Activated naive CD4-positive, alpha-beta T cell treated with anti-CD3 and anti-CD28 coated beads, Interleukin-2, amount 50 U/mL, for 72 hours (primary cell): ENCODE data around the gene HBG2. TPM values are rescaled to one million over a fixed set of nuclear protein-coding genes. Genes with fewer than 3 reads are reported as not detected.
"Not testable (repeated sequence)": the region's sequence is repeated elsewhere in the genome, so short reads cannot be mapped to it uniquely, and the experiment has no call there.

ENCODE experiments used
- ATAC-seq, 2 donors: fragments of 150-1000 bp; cut with Tn5 transposase; 2 replicates each; pipeline ENCODE4 v1.10.0; 2021; ENCODE audit warnings: mild to moderate bottlenecking in 2 of 2, moderate library complexity in 2 of 2
- DNase-seq, 2 donors: peaks; one replicate each; pipeline ENCODE4 v3.0.0; 2021 to 2022; ENCODE audit warnings: low spot score in 2 of 2
- H3K27ac Mint-ChIP-seq, 2 donors: one replicate each; pipeline ENCODE4 v1.8.0; 2022; ENCODE audit warnings: mild to moderate bottlenecking in 2 of 2, mixed read lengths in 2 of 2
- H3K36me3 Mint-ChIP-seq, 2 donors: one replicate each; pipeline ENCODE4 v1.8.0; 2022; ENCODE audit warnings: mixed read lengths in 2 of 2
- H3K9me3 Mint-ChIP-seq, 2 donors: one replicate each; pipeline ENCODE4 v1.8.0; 2022; ENCODE audit warnings: mixed read lengths in 2 of 2
- total RNA-seq, 2 donors: library from RNA; stranded (reverse); gene quantifications; one replicate each; pipeline ENCODE4 v1.2.3, GENCODE V29; 2022

HBG2 gene
- under 1 TPM in 1 of 2 donors, not detected in 1; 0.41 TPM for total RNA-seq

DNA sequence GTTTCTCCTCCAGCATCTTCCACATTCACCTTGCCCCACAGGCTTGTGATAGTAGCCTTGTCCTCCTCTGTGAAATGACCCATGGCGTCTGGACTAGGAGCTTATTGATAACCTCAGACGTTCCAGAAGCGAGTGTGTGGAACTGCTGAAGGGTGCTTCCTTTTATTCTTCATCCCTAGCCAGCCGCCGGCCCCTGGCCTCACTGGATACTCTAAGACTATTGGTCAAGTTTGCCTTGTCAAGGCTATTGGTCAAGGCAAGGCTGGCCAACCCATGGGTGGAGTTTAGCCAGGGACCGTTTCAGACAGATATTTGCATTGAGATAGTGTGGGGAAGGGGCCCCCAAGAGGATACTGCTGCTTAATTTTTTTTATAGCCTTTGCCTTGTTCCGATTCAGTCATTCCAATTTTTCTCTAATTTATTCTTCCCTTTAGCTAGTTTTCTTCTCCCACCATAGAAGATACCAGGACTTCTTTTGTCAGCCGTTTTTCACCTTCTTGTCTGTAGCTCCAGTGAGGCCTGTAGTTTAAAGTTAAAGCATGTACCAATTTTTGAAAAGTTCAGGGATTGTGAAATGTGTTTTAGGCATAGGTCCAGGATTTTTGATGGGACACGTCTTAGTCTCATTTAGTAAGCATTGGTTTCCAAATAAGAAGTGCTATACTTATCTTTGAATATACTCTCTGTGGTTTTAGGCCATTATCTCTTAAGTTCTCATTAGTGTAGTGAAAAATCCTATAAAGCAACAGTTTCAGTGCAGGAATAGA lies at the start of gene HBG2:
HBG2 (minus strand) TSS at position 136 of the 768 bp plus-strand sequence; CDS start at position 83, 53 bp downstream.
- not testable (repeated sequence) for ATAC-seq, DNase-seq, H3K36me3 Mint-ChIP-seq, H3K9me3 Mint-ChIP-seq
- H3K27ac Mint-ChIP-seq, result peak within 1 kb of the TSS in 1 of 2 donors; percentile 25

DNA sequence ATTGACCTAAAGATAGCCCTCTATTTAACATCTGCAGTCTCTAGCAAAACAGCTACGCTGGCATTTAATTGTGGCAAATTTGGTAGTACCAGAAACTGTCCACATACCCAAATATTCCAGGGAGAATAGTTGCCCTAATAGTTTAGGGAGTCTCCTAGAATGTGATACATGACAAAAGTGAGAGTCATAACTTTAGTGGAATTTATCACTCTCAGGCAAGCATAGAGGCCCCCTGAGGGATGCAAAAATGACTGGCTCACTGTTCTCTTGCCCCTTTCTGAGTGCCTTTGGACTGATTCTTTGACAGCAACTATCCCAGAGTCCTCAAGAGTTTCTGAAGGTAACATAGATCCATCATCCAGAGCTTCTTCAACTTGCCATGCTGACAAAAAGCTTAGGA lies 49.5 kb upstream of the HBG2 start:
- ATAC-seq, result no peak
- Mint-ChIP-seq H3K9me3 (no peaks in the 10 kb centered on the region), H3K36me3 (no peaks in the 10 kb centered on the region), H3K27ac (no peak overlapping the region)
- DNase-seq, result no peak

- Mint-ChIP-seq H3K27ac (no peak overlapping the region), H3K9me3 (no peaks in the 10 kb centered on the region), H3K36me3 (no peaks in the 10 kb centered on the region)
- ATAC-seq (no peak), DNase-seq (no peak)
Measured at GRCh38 chr11:5303626-5304025, 49.0 kb upstream of the HBG2 start.

GRCh38 chr11:5301846-5302245 lies 47.3 kb upstream of the HBG2 start, which contains the start of gene OR51B4:
TSS of gene OR51B4 (minus strand) at chr11:5301946. CDS start at chr11:5301946, 0 bp downstream.
- H3K27ac Mint-ChIP-seq, result no peak within 1 kb of the TSS
- ATAC-seq (no peak), DNase-seq (no peak)
- H3K36me3 Mint-ChIP-seq, result no peaks in the 10 kb centered on the region
- H3K9me3 Mint-ChIP-seq, result no peaks in the 10 kb centered on the region

- Mint-ChIP-seq H3K36me3 (no peaks in the 10 kb centered on the region), H3K27ac (no peak overlapping the region), H3K9me3 (no peaks in the 10 kb centered on the region)
- DNase-seq, result no peak
- no peak for ATAC-seq
Measured at GRCh38 chr11:5300251-5300650, 45.7 kb upstream of the HBG2 start.

GRCh38 chr11:5298451-5298850 lies 43.9 kb upstream of the HBG2 start:
- no peak for ATAC-seq
- Mint-ChIP-seq H3K9me3 (no peaks in the 10 kb centered on the region), H3K36me3 (no peaks in the 10 kb centered on the region), H3K27ac (no peak overlapping the region)
- DNase-seq, result no peak

- H3K36me3 Mint-ChIP-seq, result no peaks in the 10 kb centered on the region
- H3K27ac Mint-ChIP-seq, result peak overlapping the region in 1 of 2 donors; percentile 31
Measured at GRCh38 chr11:5297721-5298323, 43.2 kb upstream of the HBG2 start.

GRCh38 chr11:5294342-5294995 lies 39.9 kb upstream of the HBG2 start:
- H3K36me3 Mint-ChIP-seq, H3K27ac Mint-ChIP-seq, DNase-seq, ATAC-seq, H3K9me3 Mint-ChIP-seq: not testable (repeated sequence)

More at GRCh38 chr11:5297721-5298323, 43.2 kb upstream of the HBG2 start:
- no peaks in the 10 kb centered on the region for H3K9me3 Mint-ChIP-seq
- DNase-seq, result no peak
- no peak for ATAC-seq

DNA sequence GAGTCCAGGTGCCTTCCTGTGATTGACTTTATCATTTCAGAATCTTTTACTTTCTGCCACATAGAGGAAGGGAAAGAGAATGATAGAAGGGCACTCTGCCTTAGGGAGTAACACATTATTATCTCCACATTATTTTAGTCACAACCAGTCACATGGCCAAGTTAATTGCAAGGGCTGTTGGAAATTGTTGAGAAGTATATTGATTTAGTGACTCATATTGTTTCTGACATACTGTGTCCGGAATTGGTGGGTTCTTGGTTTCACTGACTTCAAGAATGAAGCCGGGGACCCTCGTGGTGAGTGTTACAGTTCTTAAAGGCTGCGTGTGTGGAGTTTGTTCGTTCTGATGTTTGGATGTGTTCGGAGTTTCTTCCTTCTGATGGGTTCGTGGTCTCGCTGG lies 38.4 kb upstream of the HBG2 start:
- no peaks in the 10 kb centered on the region for H3K36me3 Mint-ChIP-seq
- no peaks in the 10 kb centered on the region for H3K9me3 Mint-ChIP-seq

GRCh38 chr11:5291207-5291838 lies 36.7 kb upstream of the HBG2 start:
- Mint-ChIP-seq H3K9me3 (no peaks in the 10 kb centered on the region), H3K36me3 (no peaks in the 10 kb centered on the region), H3K27ac (no peak overlapping the region)
- ATAC-seq (peak in 1 of 2 donors; percentile 64), DNase-seq (no peak)

More for the DNA sequence above, 38.4 kb upstream of the HBG2 start:
- H3K27ac Mint-ChIP-seq, result no peak overlapping the region
- ATAC-seq (no peak), DNase-seq (no peak)

DNA sequence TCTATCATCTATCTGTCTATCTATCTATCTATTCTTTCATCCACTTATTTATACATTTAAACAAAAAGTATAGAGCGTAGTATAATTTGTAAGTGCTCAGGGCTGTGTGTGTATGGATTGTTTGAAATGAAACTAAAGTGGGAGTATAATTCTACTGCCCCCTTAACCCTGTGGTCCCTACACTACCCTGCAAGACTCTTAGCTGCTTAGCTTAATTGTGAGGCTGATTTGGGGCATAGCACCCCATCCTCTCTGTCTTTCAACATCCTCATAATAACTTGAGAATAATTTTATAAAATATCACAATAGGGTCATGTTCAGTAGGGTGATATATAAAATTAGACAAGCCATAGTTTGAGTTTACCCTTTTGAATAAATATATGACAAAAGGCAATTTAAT lies 35.5 kb upstream of the HBG2 start:
- no peak overlapping the region for H3K27ac Mint-ChIP-seq
- H3K36me3 Mint-ChIP-seq, result no peaks in the 10 kb centered on the region
- ATAC-seq (no peak), DNase-seq (no peak)
- no peaks in the 10 kb centered on the region for H3K9me3 Mint-ChIP-seq

GRCh38 chr11:5289696-5290095 lies 35.1 kb upstream of the HBG2 start:
- H3K36me3 Mint-ChIP-seq, result no peaks in the 10 kb centered on the region
- no peak overlapping the region for H3K27ac Mint-ChIP-seq
- DNase-seq (no peak), ATAC-seq (no peak)
- H3K9me3 Mint-ChIP-seq, result no peaks in the 10 kb centered on the region

GRCh38 chr11:5288906-5289550 lies 34.4 kb upstream of the HBG2 start:
- DNase-seq, result no peak
- no peaks in the 10 kb centered on the region for H3K36me3 Mint-ChIP-seq
- H3K27ac Mint-ChIP-seq, result no peak overlapping the region
- H3K9me3 Mint-ChIP-seq, result no peaks in the 10 kb centered on the region
- no peak for ATAC-seq

- no peak overlapping the region for H3K27ac Mint-ChIP-seq
- H3K9me3 Mint-ChIP-seq, result no peaks in the 10 kb centered on the region
- H3K36me3 Mint-ChIP-seq, result no peaks in the 10 kb centered on the region
- no peak for DNase-seq
- ATAC-seq, result no peak
Measured at GRCh38 chr11:5288108-5288905, 33.7 kb upstream of the HBG2 start.

- Mint-ChIP-seq H3K27ac (no peak overlapping the region), H3K9me3 (no peaks in the 10 kb centered on the region), H3K36me3 (no peaks in the 10 kb centered on the region)
- ATAC-seq, result no peak
- no peak for DNase-seq
Measured at GRCh38 chr11:5286901-5287300, 32.3 kb upstream of the HBG2 start.

DNA sequence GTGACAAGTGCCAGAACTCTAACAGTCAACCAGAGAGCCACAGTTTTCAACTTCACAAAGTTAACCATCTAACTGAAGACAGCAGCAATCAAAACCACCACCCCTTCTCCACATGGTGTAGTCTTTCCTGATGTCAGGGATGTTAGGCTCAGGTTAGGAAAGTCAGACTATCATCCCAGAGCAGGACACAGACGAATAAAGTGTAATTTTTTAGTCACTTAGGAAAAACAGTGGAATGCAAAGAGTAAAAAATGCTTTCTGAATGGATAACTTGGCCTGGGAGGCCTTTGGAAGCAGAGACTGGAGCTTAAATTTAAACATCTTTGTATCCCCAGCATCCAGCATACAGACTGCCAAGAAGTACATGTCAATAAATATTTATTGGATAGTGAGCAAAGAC lies 31.8 kb upstream of the HBG2 start:
- ATAC-seq (no peak), DNase-seq (no peak)
- Mint-ChIP-seq H3K9me3 (no peaks in the 10 kb centered on the region), H3K27ac (no peak overlapping the region), H3K36me3 (no peaks in the 10 kb centered on the region)
